Parathyroid adenoma (tissue), 2 donors: ENCODE measurements around the gene NDUFS5.

ENCODE experiments used
- H2AFZ ChIP-seq: fragments of 300-600 bp; sonication (generic); one replicate; pipeline ENCODE4 v1.7.0; 2017; ENCODE audit warnings: antibody characterized with exemption, mild to moderate bottlenecking
- H3K27ac ChIP-seq: fragments of 300-600 bp; sonication (generic); one replicate; pipeline ENCODE4 v1.7.0; 2017
- H3K27me3 ChIP-seq: fragments of 300-600 bp; sonication (generic); one replicate; pipeline ENCODE4 v1.7.0; 2017; ENCODE audit warnings: low read length; ENCODE audit not compliant: control insufficient read depth, insufficient read depth
- H3K36me3 ChIP-seq: fragments of 300-600 bp; sonication (generic); one replicate; pipeline ENCODE4 v1.7.0; 2017; ENCODE audit warnings: low read length; ENCODE audit not compliant: control insufficient read depth, insufficient read depth
- H3K4me1 ChIP-seq: fragments of 300-600 bp; sonication (generic); one replicate; pipeline ENCODE4 v1.7.0; 2017; ENCODE audit warnings: control low read depth
- H3K4me2 ChIP-seq: fragments of 300-600 bp; sonication (generic); one replicate; pipeline ENCODE4 v1.7.0; 2017; ENCODE audit warnings: low read length
- H3K4me3 ChIP-seq: fragments of 300-600 bp; sonication (generic); one replicate; pipeline ENCODE4 v1.7.0; 2017; ENCODE audit warnings: low read depth, low read length
- H3K79me2 ChIP-seq: fragments of 300-600 bp; sonication (generic); one replicate; pipeline ENCODE4 v1.7.0; 2017; ENCODE audit warnings: control low read depth
- H3K9ac ChIP-seq: fragments of 300-600 bp; sonication (generic); one replicate; pipeline ENCODE4 v1.7.0; 2017; ENCODE audit warnings: mild to moderate bottlenecking
- H3K9me3 ChIP-seq: fragments of 300-600 bp; sonication (generic); one replicate; pipeline ENCODE4 v1.7.0; 2017; ENCODE audit warnings: low read length; ENCODE audit not compliant: control insufficient read depth
- CTCF ChIP-seq: fragments of 300-600 bp; sonication (generic); IDR thresholded peaks from one replicate; pipeline ENCODE4 v1.7.0; 2017; ENCODE audit warnings: antibody characterized with exemption, mild to moderate bottlenecking
- donor health status: primary hyperparathyroidism.

Gene NDUFS5

GRCh38 chr1:38997034-38997900 lies 28.9 kb upstream of the NDUFS5 start:
- no peaks in the 10 kb centered on the region for H3K27me3 ChIP-seq
- no peak overlapping the region for H3K9ac ChIP-seq
- H3K4me2 ChIP-seq = peak overlapping the region; percentile 21
- no peak overlapping the region for H3K4me3 ChIP-seq
- H3K4me1 ChIP-seq = peaks cover 7% of the 10 kb centered on the region
- H3K9me3 ChIP-seq = no peaks in the 10 kb centered on the region
- no peaks in the 10 kb centered on the region for H3K36me3 ChIP-seq
- no peak overlapping the region for H2AFZ ChIP-seq
- no peak overlapping the region for H3K27ac ChIP-seq
- no peak for TF ChIP-seq CTCF
- H3K79me2 ChIP-seq = peaks cover 15% of the 10 kb centered on the region

GRCh38 chr1:38997901-38998190 lies 28.3 kb upstream of the NDUFS5 start:
- Histone ChIP-seq H3K4me2 (peak overlapping the region; percentile 21), H3K36me3 (no peaks in the 10 kb centered on the region), H3K27me3 (no peaks in the 10 kb centered on the region), H3K4me1 (peaks cover 7% of the 10 kb centered on the region), H3K79me2 (peaks cover 11% of the 10 kb centered on the region), H3K9ac (no peak overlapping the region), H3K4me3 (no peak overlapping the region), H2AFZ (no peak overlapping the region), H3K9me3 (no peaks in the 10 kb centered on the region), H3K27ac (no peak overlapping the region)
- TF ChIP-seq CTCF = no peak

- no peak overlapping the region for H3K4me2 ChIP-seq
- peaks cover 5% of the 10 kb centered on the region for H3K4me1 ChIP-seq
- no peaks in the 10 kb centered on the region for H3K27me3 ChIP-seq
- H3K79me2 ChIP-seq = no peaks in the 10 kb centered on the region
- no peak overlapping the region for H2AFZ ChIP-seq
- H3K36me3 ChIP-seq = no peaks in the 10 kb centered on the region
- H3K4me3 ChIP-seq = no peak overlapping the region
- no peak overlapping the region for H3K27ac ChIP-seq
- TF ChIP-seq CTCF = no peak
- H3K9ac ChIP-seq = no peak overlapping the region
- no peaks in the 10 kb centered on the region for H3K9me3 ChIP-seq
These were observed 24.4 kb upstream of the NDUFS5 start for GRCh38 chr1:39001516-39002421.

GRCh38 chr1:39003281-39003680 lies 22.9 kb upstream of the NDUFS5 start:
- no peak overlapping the region for H3K4me3 ChIP-seq
- no peak overlapping the region for H3K4me2 ChIP-seq
- H3K9ac ChIP-seq = no peak overlapping the region
- no peaks in the 10 kb centered on the region for H3K27me3 ChIP-seq
- H2AFZ ChIP-seq = no peak overlapping the region
- H3K9me3 ChIP-seq = no peaks in the 10 kb centered on the region
- no peaks in the 10 kb centered on the region for H3K79me2 ChIP-seq
- peak overlapping the region; percentile 4 for H3K27ac ChIP-seq
- H3K36me3 ChIP-seq = no peaks in the 10 kb centered on the region
- no peak for TF ChIP-seq CTCF
- no peaks in the 10 kb centered on the region for H3K4me1 ChIP-seq
